Chondrocyte (in vitro differentiated cells): ENCODE results near the gene FANCE. TPM values are rescaled to one million over a fixed set of nuclear protein-coding genes. Genes with fewer than 3 reads are reported as not detected.

Experiments
- DNase-seq: peaks from one replicate; pipeline ENCODE4 v3.0.0; 2021; ENCODE audit warnings: mixed read lengths, low spot score
- H3K27ac Mint-ChIP-seq: one replicate; pipeline ENCODE4 v1.8.0; 2021; ENCODE audit warnings: mild to moderate bottlenecking, moderate library complexity, mixed read lengths; ENCODE audit not compliant: unreplicated experiment
- H3K27me3 Mint-ChIP-seq: 2 replicates; pipeline ENCODE4 v1.8.0; 2021; ENCODE audit warnings: low read depth, mixed read lengths
- H3K36me3 Mint-ChIP-seq: 2 replicates; pipeline ENCODE4 v1.8.0; 2021; ENCODE audit warnings: low read depth, mixed read lengths
- H3K4me1 Mint-ChIP-seq: 2 replicates; pipeline ENCODE4 v1.8.0; 2021; ENCODE audit warnings: low read depth, mild to moderate bottlenecking, mixed read lengths
- H3K4me3 Mint-ChIP-seq: one replicate; pipeline ENCODE4 v1.8.0; 2021; ENCODE audit warnings: mild to moderate bottlenecking, moderate library complexity, mixed read lengths; ENCODE audit not compliant: unreplicated experiment
- H3K9me3 Mint-ChIP-seq: 2 replicates; pipeline ENCODE4 v1.8.0; 2021; ENCODE audit warnings: low read depth, mixed read lengths
- total RNA-seq: library from RNA; stranded (reverse); gene quantifications from 3 replicates; pipeline ENCODE4 v1.2.1, GENCODE V29; 2021
- TF ChIP-seq, protein P1 (sequence below): fragments of 200-600 bp; sonication (generic); IDR thresholded peaks from 2 replicates; pipeline ENCODE4 v1.5.0; 2021; ENCODE audit warnings: antibody characterized with exemption, mild to moderate bottlenecking, moderate library complexity

FANCE gene
- total RNA-seq, 1 donor from 2014 or later, result 6.8 TPM

DNA sequence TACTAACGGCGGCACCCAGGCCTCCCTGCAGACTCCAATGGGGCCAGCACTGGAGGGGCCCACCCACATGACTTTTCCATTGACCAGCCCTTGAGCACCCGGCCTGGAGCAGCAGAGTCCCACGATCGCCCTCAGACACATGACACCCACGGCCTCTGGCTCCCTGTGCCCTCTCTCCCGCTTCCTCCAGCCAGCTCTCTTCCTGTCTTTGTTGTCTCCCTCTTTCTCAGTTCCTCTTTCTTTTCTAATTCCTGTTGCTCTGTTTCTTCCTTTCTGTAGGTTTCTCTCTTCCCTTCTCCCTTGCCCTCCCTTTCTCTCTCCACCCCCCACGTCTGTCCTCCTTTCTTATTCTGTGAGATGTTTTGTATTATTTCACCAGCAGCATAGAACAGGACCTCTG is 26.1 kb upstream of the FANCE start:
- Mint-ChIP-seq H3K36me3 (peaks cover 8% of the 10 kb centered on the region), H3K27me3 (no peaks in the 10 kb centered on the region), H3K4me1 (peaks cover 52% of the 10 kb centered on the region), H3K27ac (peak overlapping the region; percentile 71), H3K9me3 (peaks cover 7% of the 10 kb centered on the region), H3K4me3 (no peak overlapping the region)
- no peak for DNase-seq
- TF ChIP-seq, protein P1, sequence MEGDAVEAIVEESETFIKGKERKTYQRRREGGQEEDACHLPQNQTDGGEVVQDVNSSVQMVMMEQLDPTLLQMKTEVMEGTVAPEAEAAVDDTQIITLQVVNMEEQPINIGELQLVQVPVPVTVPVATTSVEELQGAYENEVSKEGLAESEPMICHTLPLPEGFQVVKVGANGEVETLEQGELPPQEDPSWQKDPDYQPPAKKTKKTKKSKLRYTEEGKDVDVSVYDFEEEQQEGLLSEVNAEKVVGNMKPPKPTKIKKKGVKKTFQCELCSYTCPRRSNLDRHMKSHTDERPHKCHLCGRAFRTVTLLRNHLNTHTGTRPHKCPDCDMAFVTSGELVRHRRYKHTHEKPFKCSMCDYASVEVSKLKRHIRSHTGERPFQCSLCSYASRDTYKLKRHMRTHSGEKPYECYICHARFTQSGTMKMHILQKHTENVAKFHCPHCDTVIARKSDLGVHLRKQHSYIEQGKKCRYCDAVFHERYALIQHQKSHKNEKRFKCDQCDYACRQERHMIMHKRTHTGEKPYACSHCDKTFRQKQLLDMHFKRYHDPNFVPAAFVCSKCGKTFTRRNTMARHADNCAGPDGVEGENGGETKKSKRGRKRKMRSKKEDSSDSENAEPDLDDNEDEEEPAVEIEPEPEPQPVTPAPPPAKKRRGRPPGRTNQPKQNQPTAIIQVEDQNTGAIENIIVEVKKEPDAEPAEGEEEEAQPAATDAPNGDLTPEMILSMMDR, result no peak

GRCh38 chr6:35427435-35427834 is 24.7 kb upstream of the FANCE start:
- no peaks in the 10 kb centered on the region for H3K27me3 Mint-ChIP-seq
- TF ChIP-seq, protein P1, result no peak
- peak overlapping the region; percentile 95 for H3K27ac Mint-ChIP-seq
- DNase-seq, result no peak
- peaks cover 52% of the 10 kb centered on the region for H3K4me1 Mint-ChIP-seq
- no peak overlapping the region for H3K4me3 Mint-ChIP-seq
- peaks cover 6% of the 10 kb centered on the region for H3K36me3 Mint-ChIP-seq
- peaks cover 7% of the 10 kb centered on the region for H3K9me3 Mint-ChIP-seq

DNA sequence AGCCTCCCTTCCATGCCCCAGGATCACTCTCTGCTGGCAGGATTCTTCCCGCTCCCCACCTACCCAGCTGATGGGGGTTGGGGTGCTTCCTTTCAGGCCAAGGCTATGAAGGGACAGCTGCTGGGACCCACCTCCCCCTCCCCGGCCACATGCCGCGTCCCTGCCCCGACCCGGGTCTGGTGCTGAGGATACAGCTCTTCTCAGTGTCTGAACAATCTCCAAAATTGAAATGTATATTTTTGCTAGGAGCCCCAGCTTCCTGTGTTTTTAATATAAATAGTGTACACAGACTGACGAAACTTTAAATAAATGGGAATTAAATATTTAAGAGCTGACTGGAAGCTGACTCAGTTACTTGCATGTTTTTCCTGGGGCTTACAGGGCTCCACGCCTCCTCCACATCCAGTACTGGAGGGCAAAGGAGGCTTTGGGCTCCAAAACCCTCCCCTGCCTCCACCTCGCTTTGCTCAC is 24.3 kb upstream of the FANCE start:
- H3K9me3 Mint-ChIP-seq, result peaks cover 7% of the 10 kb centered on the region
- TF ChIP-seq, protein P1, result peak; percentile 21
- H3K4me1 Mint-ChIP-seq, result peaks cover 52% of the 10 kb centered on the region
- no peak for DNase-seq
- peak overlapping the region; percentile 58 for H3K4me3 Mint-ChIP-seq
- peak overlapping the region; percentile 95 for H3K27ac Mint-ChIP-seq
- H3K36me3 Mint-ChIP-seq, result peaks cover 4% of the 10 kb centered on the region
- no peaks in the 10 kb centered on the region for H3K27me3 Mint-ChIP-seq

- DNase-seq, result no peak
- peak overlapping the region; percentile 95 for H3K27ac Mint-ChIP-seq
- peaks cover 52% of the 10 kb centered on the region for H3K4me1 Mint-ChIP-seq
- H3K27me3 Mint-ChIP-seq, result no peaks in the 10 kb centered on the region
- peak overlapping the region; percentile 58 for H3K4me3 Mint-ChIP-seq
- peaks cover 7% of the 10 kb centered on the region for H3K9me3 Mint-ChIP-seq
- TF ChIP-seq, protein P1, result peak; percentile 20
- H3K36me3 Mint-ChIP-seq, result peaks cover 4% of the 10 kb centered on the region
Observed at GRCh38 chr6:35428421-35429149, 23.6 kb upstream of the FANCE start.

- TF ChIP-seq, protein P1, result no peak
- Mint-ChIP-seq H3K27ac (peak overlapping the region; percentile 68), H3K27me3 (no peaks in the 10 kb centered on the region), H3K9me3 (peaks cover 7% of the 10 kb centered on the region), H3K36me3 (peaks cover 4% of the 10 kb centered on the region), H3K4me3 (no peak overlapping the region), H3K4me1 (peaks cover 52% of the 10 kb centered on the region)
- no peak for DNase-seq
Observed at GRCh38 chr6:35429463-35429862, 22.7 kb upstream of the FANCE start.
